CD4-positive, alpha-beta T cell treated with Interleukin-12 subunit alpha and Interleukin-12 subunit beta, for 1 hour (primary cell): ENCODE measurements around the gene AGPAT3.

Experiments
- DNase-seq: peaks from one replicate; pipeline ENCODE4 v3.0.0-alpha.2; 2020

Gene AGPAT3

DNA sequence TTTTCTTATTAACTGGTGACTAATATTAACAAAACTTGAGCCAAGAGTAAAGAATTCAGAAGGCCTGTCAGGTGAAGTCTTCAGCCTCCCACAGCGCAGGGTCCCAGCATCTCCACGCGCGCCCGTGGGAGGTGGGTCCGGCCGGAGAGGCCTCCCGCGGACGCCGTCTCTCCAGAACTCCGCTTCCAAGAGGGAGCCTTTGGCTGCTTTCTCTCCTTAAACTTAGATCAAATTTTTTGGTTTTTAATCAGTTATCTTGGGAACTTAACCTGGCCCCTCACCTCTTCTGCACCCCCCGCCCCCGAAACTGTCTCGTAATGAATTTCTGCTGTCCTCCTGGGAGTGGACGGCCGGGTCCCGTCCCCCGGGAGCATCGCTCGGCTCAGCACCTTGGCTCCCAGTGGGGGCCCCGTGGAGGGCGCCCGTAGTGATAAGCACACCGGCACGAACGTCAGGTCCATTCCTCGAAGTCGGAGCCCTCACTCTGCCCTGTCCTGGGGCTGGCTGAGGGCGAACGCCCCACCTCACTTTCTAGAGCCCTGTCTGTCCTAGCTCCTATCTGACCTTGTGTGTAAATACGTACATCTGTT lies 117.6 kb downstream of the AGPAT3 start:
- DNase-seq = no peak

DNA sequence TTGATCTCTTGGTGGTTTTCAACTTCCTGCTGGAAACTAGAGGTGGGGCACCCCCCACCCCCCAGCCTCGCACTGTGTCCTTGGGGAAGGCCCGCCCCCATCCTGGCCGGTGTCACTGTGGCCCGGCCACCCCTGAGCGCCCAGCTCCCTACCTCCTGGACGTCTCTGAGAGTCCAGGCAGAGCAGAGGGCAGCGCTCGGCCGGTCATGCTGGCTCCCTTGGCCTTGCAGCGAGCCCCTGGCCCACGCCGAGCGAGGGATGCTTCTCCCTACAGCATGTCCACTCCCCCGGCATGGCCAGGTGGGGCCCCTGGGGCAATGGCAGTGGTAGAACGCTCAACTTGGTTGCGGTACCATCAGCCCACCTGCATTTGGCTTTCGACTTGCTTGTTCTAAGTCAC lies 118.4 kb downstream of the AGPAT3 start:
- no peak for DNase-seq

- no peak for DNase-seq
Observed at GRCh38 chr21:43983860-43984420, 118.9 kb downstream of the AGPAT3 start.

DNA sequence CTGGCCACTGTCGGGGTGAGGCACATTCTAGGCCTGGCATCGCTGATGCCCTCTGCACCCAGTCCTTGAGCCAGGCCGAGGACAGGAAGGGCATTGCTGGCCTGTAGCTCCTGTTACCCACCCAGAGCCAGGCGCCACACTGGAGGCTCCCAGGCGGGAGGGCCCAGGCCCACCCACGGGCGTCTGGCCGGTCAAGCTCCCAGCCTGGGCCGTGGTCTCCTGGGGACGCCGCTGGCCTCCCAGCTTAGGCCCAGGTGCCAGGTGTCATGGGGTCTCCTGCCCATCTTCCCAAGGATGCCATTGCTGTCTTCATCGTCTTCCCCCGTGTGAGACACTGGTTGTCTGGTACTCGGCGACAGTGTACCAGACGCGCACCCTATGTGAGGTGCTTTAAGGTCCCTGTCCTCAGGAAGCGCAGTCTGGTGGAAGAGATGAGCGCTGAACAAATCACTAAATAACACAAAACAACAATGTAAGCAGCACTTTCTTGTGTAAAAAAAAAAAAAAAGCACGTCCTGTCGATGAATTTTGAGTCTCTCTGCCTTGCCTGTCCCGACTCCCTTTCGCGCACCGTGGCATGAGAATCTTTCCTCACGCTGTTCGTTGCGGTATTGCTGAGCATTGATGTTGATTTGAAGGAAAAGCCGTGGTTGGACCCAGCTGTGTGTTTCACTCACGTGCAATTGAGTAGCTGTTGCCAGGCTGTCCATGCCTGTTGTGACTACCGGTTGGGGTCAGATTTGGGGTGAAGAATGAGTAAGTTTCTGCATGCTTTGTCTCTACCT lies 120.1 kb downstream of the AGPAT3 start:
- no peak for DNase-seq

- no peak for DNase-seq
Observed at GRCh38 chr21:43985690-43986251, 120.7 kb downstream of the AGPAT3 start.

DNA sequence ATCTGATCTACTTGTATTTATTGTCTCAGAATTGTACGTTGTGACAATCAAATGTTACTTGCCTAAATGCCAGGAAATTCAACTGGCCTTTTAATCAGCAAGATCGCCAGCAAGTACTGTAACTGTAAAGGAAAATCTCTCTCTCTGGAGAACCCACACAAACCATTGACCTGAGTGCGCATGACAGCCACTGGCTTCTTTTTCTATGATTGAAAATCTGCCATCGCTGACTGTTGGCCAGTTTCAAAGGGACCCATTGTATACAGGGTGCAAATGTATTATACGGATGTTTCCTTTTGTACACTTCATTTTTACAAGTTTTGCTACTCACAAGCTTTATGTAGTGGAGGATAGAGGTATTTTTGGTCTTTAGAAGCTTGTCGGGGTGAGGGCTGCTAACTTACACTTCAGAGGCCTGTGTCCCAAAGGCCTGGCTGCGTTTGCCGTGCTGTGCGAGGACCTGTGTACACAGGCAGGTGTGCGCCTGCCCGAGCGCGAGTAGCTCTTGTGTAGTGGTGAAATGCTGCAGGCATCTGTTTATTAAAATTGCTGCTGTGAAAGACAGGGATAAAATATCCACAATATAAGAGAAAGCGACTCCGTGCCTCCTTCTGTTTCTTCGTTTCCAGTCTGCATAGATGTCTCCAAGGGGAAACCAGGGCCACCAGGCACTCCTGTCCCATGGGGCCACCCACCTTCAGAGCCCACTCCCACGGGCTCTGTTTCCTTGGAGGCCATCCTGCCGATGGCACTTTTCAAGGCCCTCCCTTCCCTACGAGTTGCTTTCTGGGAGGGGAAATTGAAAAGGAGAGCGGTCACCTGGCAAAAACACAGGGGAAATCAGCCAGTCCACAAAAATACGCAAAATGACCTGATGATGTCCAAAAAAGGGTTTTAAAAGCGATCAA lies 121.8 kb downstream of the AGPAT3 start:
- no peak for DNase-seq

- no peak for DNase-seq
Observed at GRCh38 chr21:43987509-43987908, 122.5 kb downstream of the AGPAT3 start.

- no peak for DNase-seq
Observed at GRCh38 chr21:43988016-43988415, 123.0 kb downstream of the AGPAT3 start.

DNA sequence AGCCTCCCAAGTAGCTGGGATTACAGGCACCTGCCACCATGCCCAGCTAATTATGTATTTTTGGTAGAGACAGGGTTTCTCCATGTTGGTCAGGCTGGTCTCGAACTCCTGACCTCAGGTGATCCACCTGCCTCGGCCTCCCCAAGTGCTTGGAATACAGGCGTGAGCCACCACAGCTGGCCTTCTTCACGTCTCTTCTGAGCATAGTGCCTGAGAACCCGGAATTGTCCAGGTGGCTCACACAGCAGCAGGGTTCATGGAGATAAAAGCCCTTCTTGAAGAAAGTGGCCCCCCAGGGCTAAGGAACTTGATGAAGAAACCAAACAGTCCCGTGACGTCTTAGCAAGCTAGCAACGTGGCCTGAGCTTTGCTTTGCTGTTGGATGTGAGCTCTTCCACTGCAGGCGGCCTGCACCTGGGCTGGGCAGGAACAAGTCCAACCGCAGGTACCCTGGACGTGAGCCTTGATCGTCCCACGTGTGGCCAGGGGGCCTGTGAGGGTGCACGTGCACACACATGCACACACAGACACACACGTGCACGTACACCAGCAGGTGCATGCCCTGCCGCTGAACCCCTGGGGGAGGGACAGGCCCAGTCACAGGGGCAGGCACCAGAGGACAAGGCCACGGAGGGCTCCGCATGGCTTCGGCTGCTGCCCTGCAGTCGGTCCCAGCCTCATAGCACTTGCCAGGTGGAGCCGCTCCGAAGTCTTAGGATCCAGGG lies 123.6 kb downstream of the AGPAT3 start:
- DNase-seq = no peak

- no peak for DNase-seq
Observed at GRCh38 chr21:43989401-43989800, 124.4 kb downstream of the AGPAT3 start.

- DNase-seq = no peak
Observed at GRCh38 chr21:43991447-43991991, 126.5 kb downstream of the AGPAT3 start.

DNA sequence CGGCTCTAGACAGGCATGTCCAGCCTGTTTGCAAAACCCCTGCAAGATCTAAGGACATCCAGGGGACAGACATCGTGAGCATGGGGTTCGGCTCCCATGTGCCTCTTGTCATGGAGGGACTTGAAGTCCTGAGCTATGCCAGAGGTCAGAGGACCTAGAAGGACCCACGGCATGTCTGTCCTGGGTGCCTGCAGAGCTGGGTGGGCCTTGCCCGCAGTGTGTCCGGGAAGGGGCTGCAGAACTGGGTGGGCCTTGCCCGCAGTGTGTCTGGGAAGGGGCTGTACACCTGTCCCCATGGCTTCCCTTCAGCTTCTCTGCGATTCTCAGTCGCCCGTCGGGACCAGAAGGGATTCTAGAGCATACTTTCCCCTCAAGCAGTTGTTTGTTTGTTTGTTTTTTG lies 127.1 kb downstream of the AGPAT3 start:
- no peak for DNase-seq

DNA sequence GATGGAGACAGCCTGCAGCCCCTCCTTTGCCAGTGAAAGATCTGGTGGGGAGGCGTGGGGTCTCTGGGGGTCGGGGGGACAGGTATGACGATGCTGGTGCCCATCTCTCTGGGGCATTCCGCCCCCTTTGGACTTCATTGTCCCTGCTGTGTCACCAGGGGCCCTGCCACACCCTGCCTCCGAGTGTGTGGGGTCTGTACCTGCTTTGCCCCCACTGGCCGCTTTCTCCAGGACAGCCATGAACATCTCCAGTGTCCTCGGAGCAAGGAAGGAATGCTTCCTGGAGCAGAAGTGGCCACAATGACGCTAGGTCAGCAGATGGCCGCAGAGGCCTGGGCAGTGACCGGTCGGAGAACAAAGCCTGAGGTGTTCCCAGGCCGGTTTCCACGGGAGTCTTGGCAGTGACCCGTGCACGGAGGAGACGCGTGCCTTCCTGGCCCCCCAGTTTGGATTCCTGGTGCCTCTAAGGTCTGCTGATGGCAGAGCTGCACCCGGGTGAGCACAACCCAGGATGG lies 128.5 kb downstream of the AGPAT3 start:
- DNase-seq = no peak

- no peak for DNase-seq
Observed at GRCh38 chr21:43994085-43994484, 129.1 kb downstream of the AGPAT3 start.

- DNase-seq = no peak
Observed at GRCh38 chr21:43994646-43995045, 129.6 kb downstream of the AGPAT3 start.

GRCh38 chr21:43995521-43996105 lies 130.6 kb downstream of the AGPAT3 start:
- DNase-seq = no peak

GRCh38 chr21:43997766-43998742 lies 133.0 kb downstream of the AGPAT3 start:
- DNase-seq = no peak

- no peak for DNase-seq
Observed at GRCh38 chr21:44000360-44000759, 135.3 kb downstream of the AGPAT3 start.

GRCh38 chr21:44002511-44002910 lies 137.5 kb downstream of the AGPAT3 start:
- no peak for DNase-seq
